ENCODE results near the gene DNAJC6. TPM values are rescaled to one million over a fixed set of nuclear protein-coding genes. Genes with fewer than 3 reads are reported as not detected.

Gene DNAJC6
- polyA plus RNA-seq, 1 of the 3 experiments (the other 2 are of a cell fraction) = 1.9 TPM

DNA sequence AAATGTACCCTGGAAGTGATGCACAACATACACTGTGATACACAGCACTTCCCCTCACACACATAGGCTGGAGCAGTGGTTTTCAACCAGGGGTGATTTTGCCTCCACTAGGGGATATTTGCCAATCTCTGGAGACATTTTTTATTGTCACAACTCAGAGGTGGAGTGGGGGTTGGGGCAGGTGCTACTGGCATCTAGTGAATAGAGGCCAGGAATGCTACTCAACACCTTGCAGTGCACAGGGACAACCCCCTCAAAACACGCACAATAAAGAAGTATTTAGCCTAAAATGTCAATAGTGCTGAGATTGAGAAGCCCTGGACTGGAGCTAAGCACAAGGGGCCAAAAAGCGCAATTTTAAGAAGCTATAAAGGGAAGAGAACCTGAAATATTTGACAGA is 54.1 kb downstream of the DNAJC6 start (continued):
- no peak for TF ChIP-seq ELF1 (IDR thresholded peaks at IDR 0.05)
- TF ChIP-seq, protein P1, sequence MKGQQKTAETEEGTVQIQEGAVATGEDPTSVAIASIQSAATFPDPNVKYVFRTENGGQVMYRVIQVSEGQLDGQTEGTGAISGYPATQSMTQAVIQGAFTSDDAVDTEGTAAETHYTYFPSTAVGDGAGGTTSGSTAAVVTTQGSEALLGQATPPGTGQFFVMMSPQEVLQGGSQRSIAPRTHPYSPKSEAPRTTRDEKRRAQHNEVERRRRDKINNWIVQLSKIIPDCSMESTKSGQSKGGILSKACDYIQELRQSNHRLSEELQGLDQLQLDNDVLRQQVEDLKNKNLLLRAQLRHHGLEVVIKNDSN (IDR thresholded peaks at IDR 0.05; ENCODE audit: borderline replicate concordance, low read depth) = no peak
- no peak for TF ChIP-seq EZH2phosphoT487 (IDR thresholded peaks at IDR 0.05; ENCODE audit: borderline replicate concordance, low read depth)
- no peak for TF ChIP-seq CHD2 (IDR thresholded peaks at IDR 0.05; ENCODE audit: low read length, partially characterized antibody)
- TF ChIP-seq NRF1 (IDR thresholded peaks at IDR 0.05; ENCODE audit: low read depth, low read length) = no peak

DNA sequence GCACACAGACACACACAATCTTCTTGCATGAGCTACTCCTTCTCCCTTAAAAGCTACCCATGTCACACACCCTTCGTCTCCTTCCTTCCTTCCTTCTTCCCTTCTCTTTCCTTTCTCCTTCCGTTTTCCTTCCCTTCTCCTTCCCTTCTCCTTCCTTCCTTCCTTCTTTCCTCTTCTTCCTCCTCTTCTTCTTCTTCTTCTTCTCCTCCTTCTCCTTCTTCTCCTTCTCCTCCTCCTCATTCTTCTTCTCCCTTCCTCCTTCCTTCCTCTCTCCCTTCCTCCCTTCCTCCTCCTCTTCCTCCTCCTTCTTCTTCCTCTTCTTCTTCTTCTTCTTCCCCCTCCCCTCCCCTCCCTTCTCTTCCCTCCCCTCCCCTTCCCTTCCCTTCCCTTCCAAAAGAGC is 59.1 kb downstream of the DNAJC6 start:
- 69% methylated on average over 2 of the region's 2 CpGs for WGBS (ENCODE audit: low lambda C conversion rate)
- no peak for DNase-seq
- no peaks in the 10 kb centered on the region for H3K27me3 ChIP-seq (ENCODE audit: insufficient read depth)
- no peaks in the 10 kb centered on the region for H3K9me2 ChIP-seq
- H3K27ac ChIP-seq (ENCODE audit: low read depth in 2 of 2, low read length in 1 of 2) = no peak overlapping the region
- POLR2A ChIA-PET = no interaction called here
- H3K9ac ChIP-seq = no peak overlapping the region
- H3K36me3 ChIP-seq (replicated peaks in 1 of 2; ENCODE audit: control insufficient read depth in 1 of 2, insufficient read depth in 2 of 2, low read length in 1 of 2) = peaks cover 0 to 13% of the 10 kb centered on the region in 2 experiments
- no peak for TF ChIP-seq MXI1 (IDR thresholded peaks at IDR 0.05; ENCODE audit: low read depth, low read length)
- TF ChIP-seq CHD2 (IDR thresholded peaks at IDR 0.05; ENCODE audit: low read length, partially characterized antibody) = no peak
- TF ChIP-seq EZH2phosphoT487 (IDR thresholded peaks at IDR 0.05; ENCODE audit: borderline replicate concordance, low read depth) = no peak
- no peak for TF ChIP-seq FOXJ3 (CRISPR knock-in tag; IDR thresholded peaks at IDR 0.05)
- TF ChIP-seq TEAD4 (IDR thresholded peaks at IDR 0.05; ENCODE audit: borderline replicate concordance, insufficient read depth) = no peak
- TF ChIP-seq, protein P2, sequence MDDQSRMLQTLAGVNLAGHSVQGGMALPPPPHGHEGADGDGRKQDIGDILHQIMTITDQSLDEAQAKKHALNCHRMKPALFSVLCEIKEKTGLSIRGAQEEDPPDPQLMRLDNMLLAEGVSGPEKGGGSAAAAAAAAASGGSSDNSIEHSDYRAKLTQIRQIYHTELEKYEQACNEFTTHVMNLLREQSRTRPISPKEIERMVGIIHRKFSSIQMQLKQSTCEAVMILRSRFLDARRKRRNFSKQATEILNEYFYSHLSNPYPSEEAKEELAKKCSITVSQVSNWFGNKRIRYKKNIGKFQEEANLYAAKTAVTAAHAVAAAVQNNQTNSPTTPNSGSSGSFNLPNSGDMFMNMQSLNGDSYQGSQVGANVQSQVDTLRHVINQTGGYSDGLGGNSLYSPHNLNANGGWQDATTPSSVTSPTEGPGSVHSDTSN (IDR thresholded peaks at IDR 0.05) = no peak
- CTCF ChIA-PET = no interaction called here
- H3K9me3 ChIP-seq = no peaks in the 10 kb centered on the region
- H2AFZ ChIP-seq (ENCODE audit: low read depth) = no peak overlapping the region
- H4K20me1 ChIP-seq (ENCODE audit: insufficient read depth) = no peaks in the 10 kb centered on the region
- no peak overlapping the region for H3K4me3 ChIP-seq (ENCODE audit: low read depth in 2 of 2, low read length in 1 of 2)
- no peaks in the 10 kb centered on the region for H3K4me1 ChIP-seq (ENCODE audit: control insufficient read depth in 1 of 2, insufficient read depth in 2 of 2, low read depth in 1 of 2, low read length in 1 of 2)
- H3K4me2 ChIP-seq = no peak overlapping the region
- no peaks in the 10 kb centered on the region for H3K79me2 ChIP-seq (ENCODE audit: insufficient read depth)
- H3F3A ChIP-seq (replicated peaks; ENCODE audit: insufficient read depth) = no peaks in the 10 kb centered on the region

DNA sequence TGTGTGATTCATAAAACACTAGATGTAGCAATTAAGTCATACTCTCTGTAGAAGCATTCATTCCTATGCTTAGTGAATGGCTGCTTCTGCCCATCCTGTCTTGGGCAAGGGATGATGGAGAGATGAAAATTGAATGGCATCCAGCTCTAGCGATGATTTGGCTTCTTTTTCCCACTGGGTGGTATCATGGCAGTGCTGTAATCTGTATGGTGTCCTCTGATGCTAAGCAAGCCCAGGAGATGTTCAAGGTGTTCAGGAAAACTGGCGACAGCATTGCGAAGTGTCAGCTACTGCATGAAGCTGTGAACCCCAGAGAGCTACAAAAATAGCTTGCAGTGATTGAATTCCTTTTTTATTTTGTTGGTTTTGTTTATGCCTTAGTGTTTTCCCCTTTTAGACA is 62.2 kb downstream of the DNAJC6 start:
- ChIA-PET CTCF (no interaction called here), POLR2A (no interaction called here)
- no peaks in the 10 kb centered on the region for H4K20me1 ChIP-seq (ENCODE audit: insufficient read depth)
- H3K4me1 ChIP-seq (ENCODE audit: control insufficient read depth in 1 of 2, insufficient read depth in 2 of 2, low read depth in 1 of 2, low read length in 1 of 2) = no peaks in the 10 kb centered on the region
- H3K27ac ChIP-seq (ENCODE audit: low read depth in 2 of 2, low read length in 1 of 2) = no peak overlapping the region
- H3K9ac ChIP-seq = no peak overlapping the region
- H3K27me3 ChIP-seq (ENCODE audit: insufficient read depth) = no peaks in the 10 kb centered on the region
- H3K9me2 ChIP-seq = no peaks in the 10 kb centered on the region
- no peaks in the 10 kb centered on the region for H3K9me3 ChIP-seq
- no peaks in the 10 kb centered on the region for H3K79me2 ChIP-seq (ENCODE audit: insufficient read depth)
- no peak overlapping the region for H3K4me2 ChIP-seq
- peaks cover 0 to 5% of the 10 kb centered on the region in 2 experiments for H3K36me3 ChIP-seq (replicated peaks in 1 of 2; ENCODE audit: control insufficient read depth in 1 of 2, insufficient read depth in 2 of 2, low read length in 1 of 2)
- no peak overlapping the region for H3K4me3 ChIP-seq (ENCODE audit: low read depth in 2 of 2, low read length in 1 of 2)
- DNase-seq = no peak
- H3F3A ChIP-seq (replicated peaks; ENCODE audit: insufficient read depth) = no peaks in the 10 kb centered on the region
- 88% methylated on average over 3 of the region's 3 CpGs for WGBS (ENCODE audit: low lambda C conversion rate)
- no peak overlapping the region for H2AFZ ChIP-seq (ENCODE audit: low read depth)
- TF ChIP-seq FOXM1 (IDR thresholded peaks at IDR 0.05; ENCODE audit: low read depth) = no peak
- TF ChIP-seq, protein P2 (IDR thresholded peaks at IDR 0.05) = no peak
- TF ChIP-seq POLR2AphosphoS5 (IDR thresholded peaks at IDR 0.05; ENCODE audit: low read depth, low read length) = no peak
- TF ChIP-seq NFIC (IDR thresholded peaks at IDR 0.05; ENCODE audit: borderline replicate concordance) = no peak
- TF ChIP-seq FOSL2 (IDR thresholded peaks at IDR 0.05; ENCODE audit: borderline replicate concordance, low read depth) = no peak
